ENCODE results near the gene NEUROG2.

DNA sequence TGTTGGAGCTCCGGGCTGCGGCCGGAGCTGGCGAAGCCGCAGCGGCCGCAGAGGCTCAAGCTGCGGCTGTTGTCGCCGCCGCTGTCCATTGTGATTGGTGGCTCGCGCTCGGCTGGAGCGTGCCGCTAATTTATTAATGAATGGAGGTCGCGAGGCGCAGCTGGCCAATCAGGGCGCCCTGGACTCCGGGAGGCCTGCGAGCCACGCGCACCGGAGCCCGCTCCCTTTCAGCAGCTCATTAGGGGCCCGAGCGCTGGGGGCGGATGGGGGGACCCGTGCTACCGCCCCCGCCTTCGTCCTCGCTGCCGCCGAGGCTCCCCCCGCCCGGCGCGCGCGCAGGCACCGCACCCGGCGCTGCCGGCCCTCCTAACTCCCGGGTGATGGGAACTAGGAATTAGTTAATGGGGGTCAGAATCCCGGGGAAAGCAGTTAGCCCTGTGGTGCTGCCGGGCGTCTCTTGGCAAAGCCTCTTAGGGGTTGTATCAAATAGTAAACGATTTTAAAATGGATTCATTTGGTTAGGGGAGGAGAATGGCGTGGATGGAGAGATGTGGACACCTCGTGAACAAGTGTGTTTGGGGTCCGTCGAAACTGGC, 589 bp upstream of the NEUROG2 start:
- TF ChIP-seq, protein P1, sequence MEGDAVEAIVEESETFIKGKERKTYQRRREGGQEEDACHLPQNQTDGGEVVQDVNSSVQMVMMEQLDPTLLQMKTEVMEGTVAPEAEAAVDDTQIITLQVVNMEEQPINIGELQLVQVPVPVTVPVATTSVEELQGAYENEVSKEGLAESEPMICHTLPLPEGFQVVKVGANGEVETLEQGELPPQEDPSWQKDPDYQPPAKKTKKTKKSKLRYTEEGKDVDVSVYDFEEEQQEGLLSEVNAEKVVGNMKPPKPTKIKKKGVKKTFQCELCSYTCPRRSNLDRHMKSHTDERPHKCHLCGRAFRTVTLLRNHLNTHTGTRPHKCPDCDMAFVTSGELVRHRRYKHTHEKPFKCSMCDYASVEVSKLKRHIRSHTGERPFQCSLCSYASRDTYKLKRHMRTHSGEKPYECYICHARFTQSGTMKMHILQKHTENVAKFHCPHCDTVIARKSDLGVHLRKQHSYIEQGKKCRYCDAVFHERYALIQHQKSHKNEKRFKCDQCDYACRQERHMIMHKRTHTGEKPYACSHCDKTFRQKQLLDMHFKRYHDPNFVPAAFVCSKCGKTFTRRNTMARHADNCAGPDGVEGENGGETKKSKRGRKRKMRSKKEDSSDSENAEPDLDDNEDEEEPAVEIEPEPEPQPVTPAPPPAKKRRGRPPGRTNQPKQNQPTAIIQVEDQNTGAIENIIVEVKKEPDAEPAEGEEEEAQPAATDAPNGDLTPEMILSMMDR (IDR thresholded peaks at IDR 0.05 in 8 of 11, conservative IDR thresholded peaks at IDR 0.05 in 3 of 11) = no peak
- TF ChIP-seq POLR2A (IDR thresholded peaks at IDR 0.05) = no peak
